GM12801 (cell line): ENCODE measurements around the gene SPOCD1.

Experiments
- CTCF ChIP-seq: IDR thresholded peaks from one replicate; pipeline ENCODE4 v1.5.1; 2011; ENCODE audit warnings: control low read depth; ENCODE audit not compliant: insufficient read length; ENCODE audit errors: extremely low read depth

SPOCD1 gene

GRCh38 chr1:31764312-31765040 lies 51.3 kb downstream of the SPOCD1 start, which contains the start of gene ADGRB2:
Gene ADGRB2, minus strand, starts transcription at chr1:31764340. Its CDS starts 7,119 bp downstream, at chr1:31757221.
- no peak for TF ChIP-seq CTCF

GRCh38 chr1:31763671-31764311 lies 52.0 kb downstream of the SPOCD1 start:
- no peak for TF ChIP-seq CTCF

- no peak for TF ChIP-seq CTCF
Observed at GRCh38 chr1:31762726-31763670, 52.8 kb downstream of the SPOCD1 start.

GRCh38 chr1:31762323-31762722 lies 53.5 kb downstream of the SPOCD1 start:
- TF ChIP-seq CTCF = no peak

GRCh38 chr1:31761883-31762282 lies 53.9 kb downstream of the SPOCD1 start:
- TF ChIP-seq CTCF = no peak

GRCh38 chr1:31760471-31761470 lies 55.1 kb downstream of the SPOCD1 start:
- no peak for TF ChIP-seq CTCF
